Stimulated activated CD4-positive, alpha-beta T cell treated with anti-CD3 and anti-CD28 coated beads, Interleukin-2, amount 100 ng/mL, for 4 hours (primary cell): Measurements from ENCODE around the gene B3GNT8.
"Not testable (repeated sequence)": the region's sequence is repeated elsewhere in the genome, so short reads cannot be mapped to it uniquely, and the experiment has no call there.

Experiments used
- DNase-seq: peaks from one replicate; pipeline ENCODE4 v3.0.0-alpha.2; 2020; ENCODE audit warnings: low read depth

The B3GNT8 gene

GRCh38 chr19:41436674-41436951 is 9.4 kb upstream of the B3GNT8 start:
- DNase-seq = no peak

- DNase-seq = no peak
Observed at GRCh38 chr19:41435936-41436673, 8.9 kb upstream of the B3GNT8 start.

GRCh38 chr19:41435376-41435775 is 8.2 kb upstream of the B3GNT8 start:
- not testable (repeated sequence) for DNase-seq

GRCh38 chr19:41434450-41434849 is 7.3 kb upstream of the B3GNT8 start:
- no peak for DNase-seq

GRCh38 chr19:41433171-41433570 is 6.0 kb upstream of the B3GNT8 start:
- no peak for DNase-seq

- no peak for DNase-seq
Observed at GRCh38 chr19:41431426-41432386, 4.5 kb upstream of the B3GNT8 start.

- DNase-seq = no peak
Observed at GRCh38 chr19:41430922-41431321, 3.7 kb upstream of the B3GNT8 start.

GRCh38 chr19:41428481-41428859 is 1.3 kb upstream of the B3GNT8 start:
- no peak for DNase-seq

GRCh38 chr19:41427647-41428480 is 690 bp upstream of the B3GNT8 start:
- DNase-seq = no peak

- DNase-seq = no peak
Observed at GRCh38 chr19:41426116-41426841, 895 bp downstream of the B3GNT8 start.

- DNase-seq = no peak
Observed at GRCh38 chr19:41425174-41426115, 1.7 kb downstream of the B3GNT8 start.

GRCh38 chr19:41424335-41425173 is 2.6 kb downstream of the B3GNT8 start:
- no peak for DNase-seq

GRCh38 chr19:41422955-41423354 is 4.2 kb downstream of the B3GNT8 start:
- no peak for DNase-seq

- no peak for DNase-seq
Observed at GRCh38 chr19:41422456-41422855, 4.7 kb downstream of the B3GNT8 start.

GRCh38 chr19:41421973-41422372 is 5.2 kb downstream of the B3GNT8 start:
- DNase-seq = no peak

- DNase-seq = no peak
Observed at GRCh38 chr19:41421314-41421713, 5.9 kb downstream of the B3GNT8 start.

- DNase-seq = no peak
Observed at GRCh38 chr19:41420101-41420880, 6.9 kb downstream of the B3GNT8 start.

- DNase-seq = no peak
Observed at GRCh38 chr19:41416194-41416674, 10.9 kb downstream of the B3GNT8 start.

- no peak for DNase-seq
Observed at GRCh38 chr19:41415154-41415571, 12.0 kb downstream of the B3GNT8 start.
